GM19035 (cell line): ENCODE data around the gene PSG2.
"Not testable (repeated sequence)": the region's sequence is repeated elsewhere in the genome, so short reads cannot be mapped to it uniquely, and the experiment has no call there.

Source experiments
- ATAC-seq: cut with Tn5 transposase; IDR thresholded peaks from one replicate; pipeline ENCODE4 v1.9.1; 2021; ENCODE audit not compliant: unreplicated experiment

The PSG2 gene

DNA sequence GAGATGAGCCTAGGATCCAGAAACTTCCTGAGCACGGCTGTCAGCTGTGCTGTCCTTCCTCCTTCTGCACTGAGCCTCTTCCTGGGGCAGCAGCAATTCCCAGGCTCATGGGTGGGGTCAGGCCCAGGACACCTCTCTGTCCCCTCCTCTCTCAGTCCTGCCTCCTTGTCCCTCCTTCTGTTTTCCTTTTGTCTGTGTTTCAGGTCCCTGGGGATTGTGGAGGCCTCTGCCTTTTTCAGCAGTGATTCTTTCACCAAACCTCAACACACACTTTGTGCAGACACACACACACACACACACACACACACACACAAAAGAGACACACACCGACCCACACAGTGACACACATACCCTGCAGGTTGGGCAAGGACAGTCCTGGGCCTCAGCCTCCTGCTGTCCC lies at the start of gene PSG2:
TSS of gene PSG2 (minus strand) at position 101 of the 400 bp plus-strand sequence. CDS start 132 bp downstream, outside the sequence.
- not testable (repeated sequence) for ATAC-seq

DNA sequence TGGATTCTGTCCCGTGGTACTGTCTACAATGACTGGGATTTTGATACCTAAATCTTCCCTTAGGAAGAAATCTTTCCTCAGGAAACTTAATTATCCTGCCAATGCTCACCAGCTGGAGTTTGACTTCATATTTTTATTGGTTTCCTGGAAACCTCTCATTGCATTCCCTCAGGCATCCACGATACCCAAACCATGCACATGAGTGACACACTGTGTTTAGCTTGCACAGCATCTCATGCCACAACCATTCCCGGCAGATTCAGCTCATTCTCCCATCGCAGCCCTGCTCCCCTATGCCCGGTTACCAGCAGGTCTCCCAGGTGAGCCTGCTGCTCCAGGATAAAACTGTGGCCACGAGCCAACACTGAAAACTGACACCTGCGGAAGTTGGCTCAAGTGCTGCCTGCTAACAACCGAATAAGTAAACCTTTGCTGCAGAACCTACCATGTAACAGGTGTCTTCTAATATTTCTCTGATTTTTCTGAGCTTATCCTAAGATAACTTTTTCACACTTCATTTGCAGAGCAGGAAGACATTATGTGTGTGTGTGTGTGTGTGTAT lies 48.9 kb upstream of the PSG2 start:
- not testable (repeated sequence) for ATAC-seq

DNA sequence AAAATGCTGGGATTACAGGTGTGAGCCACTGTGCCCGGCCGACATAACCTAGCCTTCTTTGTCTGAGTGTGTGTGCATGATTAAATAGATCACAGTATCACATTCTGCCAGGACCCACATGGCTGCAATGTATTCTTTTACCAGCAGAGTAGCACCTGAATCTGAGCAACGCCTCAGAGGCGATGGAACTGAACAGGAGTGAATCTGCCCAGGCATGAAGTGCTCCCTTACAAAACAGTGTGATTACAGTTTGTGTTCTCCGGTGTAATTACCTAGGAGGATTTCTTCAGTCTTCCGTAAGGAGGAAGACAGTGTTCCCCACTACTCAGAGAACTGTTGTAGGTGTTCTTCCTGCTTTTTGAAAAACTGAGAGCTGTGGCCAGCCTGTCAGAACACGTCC lies 46.7 kb upstream of the PSG2 start:
- not testable (repeated sequence) for ATAC-seq

DNA sequence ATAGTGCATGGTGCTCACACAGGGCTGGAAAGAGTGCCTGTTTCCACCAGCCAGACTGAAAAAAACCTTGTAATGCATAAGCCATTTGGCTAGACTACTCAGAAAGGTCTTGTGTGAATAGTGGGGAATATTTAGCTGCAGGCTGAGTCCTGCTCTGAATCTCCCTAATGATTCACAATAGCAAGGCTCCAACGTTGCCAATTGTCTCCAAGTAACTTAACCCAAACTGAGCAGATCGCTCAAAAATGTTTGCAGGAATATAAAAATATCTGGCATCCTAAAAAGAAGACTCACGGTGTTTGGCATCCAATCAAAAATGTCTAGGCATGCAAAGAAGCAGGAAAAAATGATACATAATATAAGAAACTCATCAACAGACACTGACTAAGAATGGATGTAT lies 44.8 kb upstream of the PSG2 start:
- not testable (repeated sequence) for ATAC-seq

DNA sequence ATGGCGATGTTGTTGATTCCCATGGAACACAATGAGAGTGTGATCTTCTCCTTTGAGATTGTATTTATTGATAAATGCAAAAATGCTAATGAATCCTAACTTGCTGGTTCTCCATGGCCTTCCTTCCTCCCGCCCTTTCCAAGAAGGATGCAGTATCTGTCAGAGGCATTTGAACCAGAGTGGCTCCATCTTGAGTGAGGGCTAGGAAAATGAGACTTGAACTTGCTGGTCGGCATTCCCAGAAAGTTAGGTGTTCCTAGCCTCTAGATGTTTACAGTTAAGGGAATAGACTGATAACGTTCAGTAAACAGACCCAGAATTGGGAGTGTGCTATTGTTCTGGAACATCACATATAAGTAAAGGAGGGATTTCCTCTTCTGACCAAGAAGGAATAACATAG lies 44.2 kb upstream of the PSG2 start:
- no peak for ATAC-seq

DNA sequence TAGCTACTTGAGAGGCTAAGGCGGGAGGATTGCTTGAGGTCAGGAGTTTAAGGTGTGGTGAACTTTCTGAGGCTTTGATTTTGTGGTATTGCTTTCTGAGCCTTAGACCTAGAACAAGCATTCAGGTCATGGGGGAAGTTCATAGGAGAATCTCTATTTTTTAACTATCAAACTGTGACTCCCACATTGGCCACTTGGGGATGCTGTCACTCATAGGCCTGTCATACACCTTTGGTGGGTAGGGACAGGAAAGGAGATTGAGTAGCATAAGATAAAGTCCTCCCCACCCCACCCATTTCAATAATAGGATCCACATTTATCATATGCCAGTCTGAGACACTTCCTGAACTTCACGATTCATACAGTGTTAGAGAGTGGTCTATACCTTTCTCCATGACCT lies 41.9 kb upstream of the PSG2 start:
- no peak for ATAC-seq

DNA sequence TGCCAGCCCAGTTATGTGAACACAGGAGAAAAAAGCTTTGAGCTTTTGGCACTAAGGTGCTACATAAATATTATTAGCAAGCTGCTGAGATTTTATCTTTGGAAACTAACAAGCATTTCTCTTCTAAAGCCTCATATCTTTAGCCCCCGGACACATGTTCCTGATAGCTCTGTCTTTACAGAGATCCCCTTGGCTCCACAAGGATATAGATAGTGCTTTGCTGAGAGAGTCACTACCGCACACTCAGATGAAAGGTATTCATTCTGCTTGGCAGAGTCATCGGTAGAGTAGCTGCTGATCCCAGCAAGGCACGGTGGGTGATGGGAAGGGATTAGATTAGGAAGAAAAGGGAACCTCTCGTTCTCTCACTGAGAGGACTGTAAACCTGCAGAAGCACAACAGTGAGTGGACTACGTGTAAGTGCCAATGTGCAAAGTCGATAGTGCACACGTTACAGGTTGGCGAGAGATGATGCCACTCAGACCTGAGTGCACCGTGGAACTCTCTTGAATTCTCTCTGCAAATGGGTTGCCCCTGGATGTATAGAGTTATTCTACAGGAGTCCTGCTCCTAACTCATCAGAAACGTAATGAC lies 38.0 kb upstream of the PSG2 start:
- ATAC-seq = not testable (repeated sequence)

DNA sequence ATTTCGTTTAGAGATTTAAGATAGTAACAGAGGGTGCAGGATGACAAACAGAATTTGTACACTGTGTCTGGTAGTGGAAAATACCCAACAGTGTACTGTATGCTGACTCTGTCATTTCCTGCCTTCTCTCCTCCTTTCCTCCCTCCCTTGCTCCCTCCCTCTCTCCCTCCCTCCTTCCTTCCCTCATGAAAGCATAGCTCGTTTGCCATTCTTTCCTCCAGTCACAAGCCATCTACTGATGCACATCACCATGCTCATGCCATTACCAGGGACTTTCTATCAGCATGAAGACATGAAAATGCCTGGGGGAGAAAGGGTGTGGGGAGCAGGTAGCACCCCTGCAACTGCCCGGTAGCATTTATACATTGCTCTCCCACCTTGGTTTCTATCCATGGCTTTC lies 37.0 kb upstream of the PSG2 start:
- not testable (repeated sequence) for ATAC-seq

DNA sequence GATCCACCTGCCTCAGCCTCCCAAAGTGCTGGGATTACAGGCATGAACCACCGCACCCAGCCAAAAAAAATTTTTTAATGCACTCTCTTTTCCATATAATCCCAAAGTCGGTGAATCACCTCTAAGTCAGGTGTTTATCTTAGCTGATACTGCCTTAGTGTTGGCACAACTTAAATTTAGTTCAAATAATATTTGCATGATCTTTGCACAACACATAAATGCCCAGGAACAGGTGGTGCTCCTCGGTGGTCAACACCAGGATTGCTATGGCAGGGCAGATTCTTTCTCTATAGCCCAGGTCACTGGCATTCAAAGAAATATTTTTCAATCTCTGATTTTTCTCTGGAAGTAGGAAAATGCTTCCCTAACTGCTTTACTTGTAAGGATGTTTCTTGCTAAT lies 33.9 kb upstream of the PSG2 start:
- ATAC-seq = not testable (repeated sequence)

DNA sequence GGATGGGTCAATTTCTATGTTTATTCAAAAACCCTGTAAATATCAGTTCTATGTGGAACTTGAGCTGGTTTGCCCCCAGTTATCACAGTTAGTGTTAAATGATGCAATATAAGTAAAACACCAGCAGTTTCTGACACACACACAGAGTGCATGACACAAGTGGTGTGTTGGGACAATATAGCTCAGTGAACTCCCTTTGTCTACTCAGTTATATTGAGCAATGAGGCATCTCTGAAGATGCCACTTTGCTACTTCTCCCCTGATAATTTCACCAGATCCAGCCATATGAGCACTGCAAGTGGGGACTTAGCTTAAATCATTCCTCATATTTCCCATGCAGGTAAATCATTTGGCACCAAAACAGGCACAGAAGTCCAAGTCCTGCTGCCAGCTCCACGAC lies 33.0 kb upstream of the PSG2 start:
- not testable (repeated sequence) for ATAC-seq

DNA sequence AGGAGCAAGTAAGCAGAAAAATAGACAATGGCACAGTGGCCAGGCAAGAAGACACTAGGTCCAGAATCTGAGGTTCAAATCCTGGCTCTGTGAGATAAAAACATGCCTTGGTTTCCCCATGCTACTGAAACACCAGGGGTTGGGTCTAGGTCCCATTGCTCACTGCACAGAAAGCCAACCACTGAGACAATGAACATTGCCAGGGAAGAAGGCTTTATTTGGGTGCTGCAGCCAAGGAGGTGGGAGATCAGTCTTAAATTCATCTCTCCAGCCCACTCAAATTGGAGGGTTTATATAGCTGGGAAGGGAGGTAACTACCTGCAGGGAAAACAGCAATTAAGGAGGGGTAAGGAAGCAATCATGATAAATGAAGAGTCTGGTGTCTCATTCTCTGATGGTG lies 32.6 kb upstream of the PSG2 start:
- ATAC-seq = not testable (repeated sequence)

DNA sequence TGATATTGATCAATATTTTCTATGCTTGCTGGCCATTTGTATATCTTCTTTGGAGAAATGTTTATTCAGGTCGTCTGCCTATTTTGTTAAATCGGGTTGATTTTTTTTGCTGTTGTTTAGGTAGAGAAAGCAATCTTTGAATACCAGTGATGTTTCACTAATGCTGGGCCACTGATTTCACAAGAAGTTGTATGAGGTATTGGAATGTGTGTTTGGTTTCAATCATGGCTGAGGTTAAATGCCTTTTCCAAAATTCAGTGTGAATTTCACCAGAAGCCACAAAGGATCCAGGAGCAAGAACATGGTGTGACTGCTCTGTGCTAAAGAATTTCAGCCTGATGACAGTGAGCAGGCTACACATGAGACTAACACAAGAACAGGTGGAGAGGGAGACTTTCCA lies 32.1 kb upstream of the PSG2 start:
- ATAC-seq = not testable (repeated sequence)

DNA sequence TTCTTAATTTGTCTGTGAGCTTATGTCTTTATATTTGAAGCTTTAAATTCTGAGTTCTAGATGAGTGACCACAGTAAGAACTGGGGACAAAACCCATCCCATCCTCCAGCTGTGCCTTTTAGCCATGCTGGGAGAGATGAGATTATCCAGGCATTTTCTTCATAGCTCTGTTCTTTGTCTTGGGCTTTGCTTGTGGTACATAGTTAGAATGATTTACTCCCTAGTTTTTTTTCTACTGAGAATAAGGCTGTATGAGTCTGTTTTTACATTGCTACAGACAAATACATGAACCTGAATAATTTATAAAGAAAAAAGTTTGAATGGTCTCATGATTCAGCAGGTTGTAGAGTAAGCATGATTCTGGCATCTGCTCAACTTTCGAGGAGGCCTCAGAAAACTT lies 24.9 kb upstream of the PSG2 start:
- ATAC-seq = not testable (repeated sequence)

DNA sequence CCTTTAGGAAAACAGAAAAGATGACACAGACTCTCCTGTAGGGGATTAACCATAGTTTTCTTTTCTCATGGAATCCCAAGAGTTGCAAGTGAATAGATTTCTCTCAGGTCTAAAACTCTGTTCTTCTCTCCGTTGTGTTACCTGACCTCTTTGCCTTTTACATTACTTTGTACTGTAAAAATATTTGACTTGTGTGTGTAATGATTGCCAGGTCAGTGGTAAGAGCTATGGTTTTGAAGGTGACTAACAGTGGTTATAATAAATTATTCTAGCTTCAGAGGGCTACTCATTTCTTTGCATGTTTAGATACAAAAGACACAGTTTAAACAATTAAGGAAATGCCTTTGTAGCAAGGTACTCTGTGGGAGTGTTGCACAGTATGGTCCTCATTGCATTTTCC lies 23.0 kb upstream of the PSG2 start:
- ATAC-seq = no peak

DNA sequence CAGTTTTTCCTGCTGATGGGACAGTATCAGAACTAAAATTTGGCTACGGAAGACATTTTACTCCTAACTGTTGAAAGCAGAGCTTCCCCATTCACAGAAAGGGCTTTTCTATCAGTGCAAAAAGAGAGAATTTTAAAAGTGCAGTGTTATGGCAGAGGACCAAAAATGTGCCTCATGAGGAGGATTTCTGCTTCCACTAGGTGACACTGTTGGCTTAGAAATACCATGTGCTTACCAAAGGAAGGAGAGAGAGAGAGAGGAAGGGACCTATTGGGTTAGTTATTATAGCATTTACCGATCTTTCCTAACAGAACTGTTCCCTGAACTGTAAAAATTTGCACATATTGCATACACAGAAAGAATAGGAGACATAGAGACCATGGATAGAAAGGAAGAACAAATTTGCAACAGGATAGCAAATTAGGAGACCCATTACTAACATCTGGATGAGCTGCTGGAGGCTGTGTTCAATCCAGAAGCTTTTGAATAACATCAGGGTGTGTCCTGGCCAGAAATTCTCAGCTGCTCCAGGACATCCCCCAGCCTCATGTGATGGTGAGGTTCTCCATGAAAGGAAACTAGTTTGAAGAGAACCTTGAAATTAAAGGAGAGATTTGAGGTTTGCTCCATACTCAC lies 21.8 kb upstream of the PSG2 start:
- not testable (repeated sequence) for ATAC-seq

DNA sequence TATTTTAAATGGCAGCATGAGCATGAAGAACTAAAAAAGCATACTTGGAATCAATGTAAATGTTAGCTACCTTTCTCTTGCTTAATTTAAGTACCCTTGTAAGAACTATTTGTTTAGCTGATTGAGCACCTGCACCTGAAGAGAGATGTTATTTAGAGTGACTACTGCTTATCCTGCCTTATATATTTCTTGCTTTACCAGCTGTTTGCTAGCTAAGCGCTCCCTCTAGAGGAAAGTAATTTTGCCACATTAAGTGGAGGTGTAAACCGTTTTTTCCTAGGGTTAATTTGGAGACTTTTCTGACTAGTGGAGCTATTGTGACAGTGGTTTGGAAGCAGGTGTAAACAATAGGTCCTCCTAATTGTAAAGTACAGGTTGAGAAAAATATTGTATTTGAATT lies 19.4 kb upstream of the PSG2 start:
- no peak for ATAC-seq

DNA sequence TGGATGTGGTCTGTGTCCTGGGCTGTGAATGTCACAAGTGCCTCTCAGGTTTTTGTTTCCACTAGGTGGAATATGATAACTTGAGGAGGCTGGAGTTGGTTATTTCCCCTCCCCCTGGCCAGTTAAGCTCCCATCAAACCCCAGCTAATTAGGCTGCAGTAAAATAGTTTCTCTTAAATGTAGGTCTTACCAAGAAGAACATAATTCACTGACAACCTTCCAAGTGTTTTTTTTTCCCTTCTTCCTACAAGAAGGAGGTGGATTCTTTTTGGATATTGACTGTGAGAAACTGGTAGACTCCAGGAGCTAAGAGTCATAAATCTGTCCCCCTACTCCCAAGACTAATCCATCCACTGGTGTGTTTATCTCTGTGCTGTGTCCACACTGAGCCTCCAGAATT lies 15.9 kb upstream of the PSG2 start:
- ATAC-seq = not testable (repeated sequence)

DNA sequence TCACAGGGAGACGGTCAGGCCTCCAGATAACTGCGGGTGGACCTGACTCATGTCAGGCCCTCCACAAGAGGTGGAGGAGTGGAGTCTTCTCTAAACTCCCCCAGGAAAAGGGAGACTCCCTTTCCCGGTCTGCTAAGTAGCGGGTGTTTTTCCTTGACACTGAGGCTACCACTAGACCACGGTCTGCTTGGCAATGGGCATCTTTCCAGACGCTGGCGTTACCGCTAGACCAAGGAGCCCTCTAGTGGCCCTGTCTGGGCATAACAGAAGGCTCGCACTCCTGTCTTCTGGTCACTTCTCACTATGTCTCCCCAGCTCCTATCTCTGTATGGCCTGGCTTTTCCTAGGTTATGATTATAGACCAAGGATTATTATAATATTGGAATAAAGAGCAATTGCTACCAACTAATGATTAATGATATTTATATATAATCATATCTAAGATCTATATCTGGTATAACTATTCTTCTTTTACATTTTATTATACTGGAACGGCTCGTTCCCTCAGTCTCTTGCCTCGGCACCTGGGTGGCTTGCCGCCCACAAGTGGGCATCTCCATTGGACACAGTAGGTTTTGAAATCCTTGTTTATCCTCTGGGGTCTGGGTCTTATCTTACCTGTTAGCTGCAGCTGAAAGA lies 5.3 kb upstream of the PSG2 start:
- not testable (repeated sequence) for ATAC-seq

DNA sequence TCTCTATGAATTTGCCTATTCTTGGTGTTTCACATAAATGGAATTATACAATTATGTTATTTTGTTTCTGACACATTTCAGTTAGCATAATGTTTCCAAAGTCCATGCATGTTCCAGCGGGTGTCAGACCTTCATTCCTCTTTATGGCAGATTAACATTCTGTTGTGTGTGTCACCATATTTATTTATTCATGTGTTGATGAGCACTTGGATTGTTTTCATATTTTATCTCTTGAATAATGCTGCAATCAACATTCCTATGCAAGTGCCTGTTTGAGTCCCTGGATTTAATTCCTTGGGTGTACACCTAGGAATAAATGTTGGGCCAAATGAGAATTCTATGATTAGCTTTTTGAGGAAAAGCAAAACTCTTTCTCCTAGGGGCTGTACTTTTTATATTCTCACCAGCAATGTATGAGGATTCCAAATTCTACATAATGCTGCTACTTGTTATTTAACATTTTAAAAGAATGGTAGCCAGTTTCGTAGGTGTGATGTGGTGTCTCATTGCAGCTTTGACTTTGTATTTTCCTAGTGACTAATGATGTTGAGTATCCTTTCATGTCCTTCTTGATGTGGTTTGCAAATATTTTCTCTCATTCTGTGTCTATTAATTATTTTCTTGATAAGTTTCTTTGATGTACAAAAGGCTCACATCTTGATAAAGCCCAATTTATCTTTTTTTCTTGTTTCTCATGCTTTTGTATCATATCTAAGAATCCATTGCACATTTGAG lies 3.5 kb upstream of the PSG2 start:
- not testable (repeated sequence) for ATAC-seq

DNA sequence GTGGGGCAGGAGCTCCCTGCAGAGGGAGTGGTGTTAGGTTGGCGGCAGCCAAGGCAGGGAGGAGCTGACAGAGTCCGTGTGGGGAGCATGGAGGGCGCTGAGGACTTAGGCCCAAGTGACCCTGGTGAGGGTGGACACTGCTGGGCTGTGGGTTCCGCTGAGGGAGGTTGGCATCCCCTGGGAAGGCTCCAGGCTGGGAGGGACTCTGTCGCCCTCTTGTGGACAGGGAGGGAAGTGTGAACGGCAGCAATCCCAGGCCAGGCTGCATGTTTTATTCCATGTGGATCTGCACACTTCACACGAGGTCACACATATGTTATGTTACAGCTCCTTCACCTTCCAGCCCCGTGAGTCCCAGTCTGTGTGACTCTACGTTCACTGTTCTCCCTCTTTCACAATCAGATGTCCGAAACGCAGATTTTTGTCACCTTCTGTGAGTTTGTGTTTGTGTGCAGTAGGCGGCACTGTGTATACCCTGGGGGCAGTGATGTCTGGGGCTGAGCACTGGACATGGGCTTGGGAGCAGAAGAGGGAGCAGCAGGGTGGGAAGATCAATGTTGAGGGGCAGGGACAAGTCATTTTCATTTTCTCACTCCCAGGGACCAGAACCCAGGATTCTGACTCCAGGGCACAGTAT lies 1.8 kb upstream of the PSG2 start:
- not testable (repeated sequence) for ATAC-seq

DNA sequence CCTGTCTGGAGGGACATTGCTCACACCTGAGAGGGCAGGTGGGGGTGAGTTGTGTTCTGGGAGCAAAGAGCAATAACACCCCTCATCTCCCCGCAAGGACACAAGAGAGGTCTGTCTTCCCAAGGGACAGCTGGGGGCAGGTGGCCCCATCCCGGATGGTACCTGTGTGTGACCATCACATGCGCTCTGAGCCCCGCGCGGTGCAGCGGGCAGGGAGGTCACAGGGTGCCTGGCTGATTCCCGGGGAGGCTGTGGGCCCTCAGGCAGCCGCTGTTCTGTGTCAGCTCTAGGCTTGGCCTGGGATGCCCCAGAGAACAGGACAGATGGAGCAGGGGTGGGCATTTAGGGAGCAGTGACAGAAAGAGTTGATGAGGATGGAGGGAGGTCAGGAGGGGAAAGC lies 1.2 kb upstream of the PSG2 start:
- ATAC-seq = not testable (repeated sequence)
